ENCODE results near the gene PALLD.
"Not testable (repeated sequence)": the region's sequence is repeated elsewhere in the genome, so short reads cannot be mapped to it uniquely, and the experiment has no call there.

Gene PALLD

GRCh38 chr4:168776382-168776781 is 279.5 kb downstream of the PALLD start:
- DNase-seq (ENCODE audit: insufficient read length, low spot score) = no peak
- FAIRE-seq = no peak

- DNase-seq (ENCODE audit: insufficient read length, low spot score) (no peak), FAIRE-seq (no peak)
These were observed 280.6 kb downstream of the PALLD start for GRCh38 chr4:168777277-168777965.

- FAIRE-seq (no peak), DNase-seq (ENCODE audit: insufficient read length, low spot score) (no peak)
These were observed 284.5 kb downstream of the PALLD start for GRCh38 chr4:168781341-168781740.

GRCh38 chr4:168781926-168782325 is 285.1 kb downstream of the PALLD start:
- no peak for DNase-seq (ENCODE audit: insufficient read length, low spot score)
- FAIRE-seq = no peak

GRCh38 chr4:168782439-168782838 is 285.6 kb downstream of the PALLD start:
- FAIRE-seq (no peak), DNase-seq (ENCODE audit: insufficient read length, low spot score) (no peak)

- DNase-seq (ENCODE audit: insufficient read length, low spot score) (no peak), FAIRE-seq (no peak)
These were observed 288.1 kb downstream of the PALLD start for GRCh38 chr4:168784786-168785461.

GRCh38 chr4:168787334-168787733 is 290.5 kb downstream of the PALLD start:
- FAIRE-seq (no peak), DNase-seq (ENCODE audit: insufficient read length, low spot score) (no peak)

- no peak for DNase-seq (ENCODE audit: insufficient read length, low spot score)
- no peak for FAIRE-seq
These were observed 291.1 kb downstream of the PALLD start for GRCh38 chr4:168787801-168788595.

- no peak for FAIRE-seq
- DNase-seq (ENCODE audit: insufficient read length, low spot score) = no peak
These were observed 294.0 kb downstream of the PALLD start for GRCh38 chr4:168790898-168791297.

GRCh38 chr4:168791376-168791775 is 294.5 kb downstream of the PALLD start:
- no peak for DNase-seq (ENCODE audit: insufficient read length, low spot score)
- FAIRE-seq = no peak

GRCh38 chr4:168793542-168793941 is 296.7 kb downstream of the PALLD start:
- DNase-seq (ENCODE audit: insufficient read length, low spot score) (no peak), FAIRE-seq (no peak)

- no peak for FAIRE-seq
These were observed 297.3 kb downstream of the PALLD start for GRCh38 chr4:168794092-168794707.

GRCh38 chr4:168794881-168795280 is 298.0 kb downstream of the PALLD start:
- no peak for FAIRE-seq
- DNase-seq (ENCODE audit: insufficient read length, low spot score) = no peak

More at GRCh38 chr4:168794092-168794707, 297.3 kb downstream of the PALLD start:
- DNase-seq (ENCODE audit: insufficient read length, low spot score) = no peak

GRCh38 chr4:168795346-168795745 is 298.5 kb downstream of the PALLD start:
- FAIRE-seq = no peak
- no peak for DNase-seq (ENCODE audit: insufficient read length, low spot score)

- no peak for FAIRE-seq
- DNase-seq (ENCODE audit: insufficient read length, low spot score) = no peak
These were observed 299.7 kb downstream of the PALLD start for GRCh38 chr4:168796362-168797106.

GRCh38 chr4:168797194-168797593 is 300.3 kb downstream of the PALLD start:
- DNase-seq (ENCODE audit: insufficient read length, low spot score) = no peak
- no peak for FAIRE-seq

- DNase-seq (ENCODE audit: insufficient read length, low spot score) (no peak), FAIRE-seq (peak; percentile 33)
These were observed 301.0 kb downstream of the PALLD start for GRCh38 chr4:168797738-168798375.

GRCh38 chr4:168800926-168801325 is 304.1 kb downstream of the PALLD start:
- DNase-seq (ENCODE audit: insufficient read length, low spot score) (no peak), FAIRE-seq (no peak)

- no peak for DNase-seq (ENCODE audit: insufficient read length, low spot score)
- FAIRE-seq = no peak
These were observed 305.4 kb downstream of the PALLD start for GRCh38 chr4:168802222-168802621.

GRCh38 chr4:168803052-168803451 is 306.2 kb downstream of the PALLD start:
- DNase-seq (ENCODE audit: insufficient read length, low spot score); FAIRE-seq: not testable (repeated sequence)

Measured in GM19239 (cell line).